K562 (cell line): ENCODE measurements around the gene TTLL11. TPM values are rescaled to one million over a fixed set of nuclear protein-coding genes. Genes with fewer than 3 reads are reported as not detected.

Experiments used
- ATF1 ChIP-seq, 2 experiments: fragments of 450-650 bp in 1 of 2; IDR thresholded peaks; 2 replicates each; pipeline ENCODE4 v1.6.1; 2016; ENCODE audit warnings: missing compliant biosample characterization in 1 of 2, missing genetic modification characterization in 1 of 2
- BHLHE40 ChIP-seq: IDR thresholded peaks from 2 replicates; pipeline ENCODE4 v1.6.1; 2011; ENCODE audit warnings: low read length, improper control_type of control experiment
- JUN ChIP-seq, 2 experiments: sonication (generic) in 1 of 2; formaldehyde crosslinking in 1 of 2; IDR thresholded peaks; 2 replicates each; pipeline versions ENCODE4 v1.6.1 to v1.8.0; 2012 to 2022; ENCODE audit warnings: borderline replicate concordance in 2 of 2, mild to moderate bottlenecking in 2 of 2, improper control_type of control experiment in 1 of 2, low read depth in 1 of 2, low read length in 1 of 2, missing genetic modification reagents in 1 of 2
- NFXL1 ChIP-seq: fragments of 450-650 bp; formaldehyde crosslinking; IDR thresholded peaks from 2 replicates; pipeline ENCODE4 v1.4.0; 2021; ENCODE audit warnings: mild to moderate bottlenecking
- RCOR1 ChIP-seq, 2 experiments: IDR thresholded peaks; 2 replicates each; pipeline ENCODE4 v1.6.1; 2012; ENCODE audit warnings: low read depth in 2 of 2, low read length in 2 of 2, borderline replicate concordance in 1 of 2, improper control_type of control experiment in 1 of 2
- YBX1 ChIP-seq: fragments of 450-650 bp; IDR thresholded peaks from 2 replicates; pipeline ENCODE4 v1.7.1; 2016; ENCODE audit warnings: mild to moderate bottlenecking
- polyA plus RNA-seq, 8 experiments: library from polyadenylated mRNA; depleted of rRNA in 4 of 8; stranded (reverse) in 5 of 8; unstranded in 3 of 8; fragments of >200 nt; fragmentation: Nextera tagmentation in 2 of 8; fragmentation: Illumina TruSeq in 1 of 8; extraction: Ambion mirVana in 2 of 8; extraction: Trizol in 1 of 8; gene quantifications; 2 replicates each; pipeline versions ENCODE4 v1.2.1 to v1.2.3, GENCODE V29; 2011 to 2014; ENCODE audit warnings: inconsistent platforms in 1 of 8, missing spikeins in 1 of 8
- total RNA-seq, 7 experiments: library from RNA; depleted of rRNA in 6 of 7; stranded (reverse); fragments of >200 nt in 6 of 7; fragmentation: Illumina TruSeq in 2 of 7; extraction: Trizol in 2 of 7; gene quantifications; 2 replicates each; pipeline versions ENCODE4 v1.2.1 to v1.2.3, GENCODE V29; 2011 to 2021; ENCODE audit warnings: low replicate concordance in 1 of 7
- TF ChIP-seq, protein P1 (sequence below), 2 experiments: fragments of 450-650 bp; formaldehyde crosslinking in 1 of 2; IDR thresholded peaks; 2 replicates each; pipeline versions ENCODE4 v1.4.0 to v1.6.1; 2014 to 2020; ENCODE audit warnings: mild to moderate bottlenecking in 2 of 2, borderline replicate concordance in 1 of 2, low read depth in 1 of 2
- TF ChIP-seq, protein P2 (sequence below): sonication (generic); formaldehyde crosslinking; IDR thresholded peaks from 2 replicates; pipeline ENCODE4 v1.8.0; 2022; ENCODE audit warnings: missing genetic modification reagents, mild to moderate bottlenecking, moderate library complexity, borderline replicate concordance
- TF ChIP-seq, protein P3 (sequence below), 2 experiments: fragments of 150-350 bp in 1 of 2; IDR thresholded peaks; 2 replicates each; pipeline ENCODE4 v1.6.1; 2012 to 2016; ENCODE audit warnings: low read depth in 2 of 2, low read length in 2 of 2, mild to moderate bottlenecking in 1 of 2, moderate library complexity in 1 of 2

TTLL11 gene
- total and polyA plus RNA-seq, 9 of the 15 experiments (the other 6 are each of a cell fraction or from before 2014, with no cell fraction given), result 0.83 to 4.4 (median 2.7) TPM

DNA sequence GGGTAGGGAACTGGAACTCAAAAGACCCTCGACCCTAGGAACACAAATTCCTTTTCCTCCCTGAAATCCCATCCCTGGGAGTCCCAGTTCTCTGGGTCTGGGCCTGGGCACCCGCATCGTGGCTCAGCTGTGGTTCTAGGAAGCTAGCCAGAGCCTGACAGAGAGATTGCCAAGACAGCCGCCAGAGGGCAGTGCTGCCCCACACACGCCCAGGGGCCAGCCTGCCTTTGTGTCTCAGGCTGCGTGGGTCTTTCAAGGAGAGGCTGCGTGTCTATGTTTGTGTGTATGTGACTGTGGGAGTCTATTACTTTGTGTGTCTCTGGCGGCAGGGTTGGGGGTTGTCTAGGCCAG is 32.0 kb upstream of the TTLL11 start (continued):
- TF ChIP-seq RCOR1 (IDR thresholded peaks at IDR 0.05; ENCODE audit: borderline replicate concordance in 1 of 2, low read depth in 2 of 2, low read length in 2 of 2) (peak in 1 of 2 experiments; percentile 16; a peak in 1 of 4 replicates), BHLHE40 (peak; percentile 21; the same call in 1 of the 2 replicates), ATF1 (CRISPR knock-in tag; IDR thresholded peaks at IDR 0.05) (no peak), ATF1 (tag; IDR thresholded peaks at IDR 0.05) (peak; percentile 30; the same call in 1 of the 2 replicates), NFXL1 (CRISPR knock-in tag) (no peak), YBX1 (no peak), JUN (IDR thresholded peaks at IDR 0.05; ENCODE audit: borderline replicate concordance, low read depth, low read length) (0 out of 2 replicates have a peak, but pooled peaks have one; percentile 15), JUN (CRISPR knock-in tag; IDR thresholded peaks at IDR 0.05; ENCODE audit: borderline replicate concordance) (no peak)
- TF ChIP-seq, protein P1, sequence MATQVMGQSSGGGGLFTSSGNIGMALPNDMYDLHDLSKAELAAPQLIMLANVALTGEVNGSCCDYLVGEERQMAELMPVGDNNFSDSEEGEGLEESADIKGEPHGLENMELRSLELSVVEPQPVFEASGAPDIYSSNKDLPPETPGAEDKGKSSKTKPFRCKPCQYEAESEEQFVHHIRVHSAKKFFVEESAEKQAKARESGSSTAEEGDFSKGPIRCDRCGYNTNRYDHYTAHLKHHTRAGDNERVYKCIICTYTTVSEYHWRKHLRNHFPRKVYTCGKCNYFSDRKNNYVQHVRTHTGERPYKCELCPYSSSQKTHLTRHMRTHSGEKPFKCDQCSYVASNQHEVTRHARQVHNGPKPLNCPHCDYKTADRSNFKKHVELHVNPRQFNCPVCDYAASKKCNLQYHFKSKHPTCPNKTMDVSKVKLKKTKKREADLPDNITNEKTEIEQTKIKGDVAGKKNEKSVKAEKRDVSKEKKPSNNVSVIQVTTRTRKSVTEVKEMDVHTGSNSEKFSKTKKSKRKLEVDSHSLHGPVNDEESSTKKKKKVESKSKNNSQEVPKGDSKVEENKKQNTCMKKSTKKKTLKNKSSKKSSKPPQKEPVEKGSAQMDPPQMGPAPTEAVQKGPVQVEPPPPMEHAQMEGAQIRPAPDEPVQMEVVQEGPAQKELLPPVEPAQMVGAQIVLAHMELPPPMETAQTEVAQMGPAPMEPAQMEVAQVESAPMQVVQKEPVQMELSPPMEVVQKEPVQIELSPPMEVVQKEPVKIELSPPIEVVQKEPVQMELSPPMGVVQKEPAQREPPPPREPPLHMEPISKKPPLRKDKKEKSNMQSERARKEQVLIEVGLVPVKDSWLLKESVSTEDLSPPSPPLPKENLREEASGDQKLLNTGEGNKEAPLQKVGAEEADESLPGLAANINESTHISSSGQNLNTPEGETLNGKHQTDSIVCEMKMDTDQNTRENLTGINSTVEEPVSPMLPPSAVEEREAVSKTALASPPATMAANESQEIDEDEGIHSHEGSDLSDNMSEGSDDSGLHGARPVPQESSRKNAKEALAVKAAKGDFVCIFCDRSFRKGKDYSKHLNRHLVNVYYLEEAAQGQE (IDR thresholded peaks at IDR 0.05; ENCODE audit: borderline replicate concordance), result peak; percentile 94
- TF ChIP-seq, protein P1 (CRISPR knock-in tag; IDR thresholded peaks at IDR 0.05; ENCODE audit: low read depth), result no peak
- TF ChIP-seq, protein P2, sequence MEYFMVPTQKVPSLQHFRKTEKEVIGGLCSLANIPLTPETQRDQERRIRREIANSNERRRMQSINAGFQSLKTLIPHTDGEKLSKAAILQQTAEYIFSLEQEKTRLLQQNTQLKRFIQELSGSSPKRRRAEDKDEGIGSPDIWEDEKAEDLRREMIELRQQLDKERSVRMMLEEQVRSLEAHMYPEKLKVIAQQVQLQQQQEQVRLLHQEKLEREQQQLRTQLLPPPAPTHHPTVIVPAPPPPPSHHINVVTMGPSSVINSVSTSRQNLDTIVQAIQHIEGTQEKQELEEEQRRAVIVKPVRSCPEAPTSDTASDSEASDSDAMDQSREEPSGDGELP, result peak; percentile 85
- TF ChIP-seq, protein P3, sequence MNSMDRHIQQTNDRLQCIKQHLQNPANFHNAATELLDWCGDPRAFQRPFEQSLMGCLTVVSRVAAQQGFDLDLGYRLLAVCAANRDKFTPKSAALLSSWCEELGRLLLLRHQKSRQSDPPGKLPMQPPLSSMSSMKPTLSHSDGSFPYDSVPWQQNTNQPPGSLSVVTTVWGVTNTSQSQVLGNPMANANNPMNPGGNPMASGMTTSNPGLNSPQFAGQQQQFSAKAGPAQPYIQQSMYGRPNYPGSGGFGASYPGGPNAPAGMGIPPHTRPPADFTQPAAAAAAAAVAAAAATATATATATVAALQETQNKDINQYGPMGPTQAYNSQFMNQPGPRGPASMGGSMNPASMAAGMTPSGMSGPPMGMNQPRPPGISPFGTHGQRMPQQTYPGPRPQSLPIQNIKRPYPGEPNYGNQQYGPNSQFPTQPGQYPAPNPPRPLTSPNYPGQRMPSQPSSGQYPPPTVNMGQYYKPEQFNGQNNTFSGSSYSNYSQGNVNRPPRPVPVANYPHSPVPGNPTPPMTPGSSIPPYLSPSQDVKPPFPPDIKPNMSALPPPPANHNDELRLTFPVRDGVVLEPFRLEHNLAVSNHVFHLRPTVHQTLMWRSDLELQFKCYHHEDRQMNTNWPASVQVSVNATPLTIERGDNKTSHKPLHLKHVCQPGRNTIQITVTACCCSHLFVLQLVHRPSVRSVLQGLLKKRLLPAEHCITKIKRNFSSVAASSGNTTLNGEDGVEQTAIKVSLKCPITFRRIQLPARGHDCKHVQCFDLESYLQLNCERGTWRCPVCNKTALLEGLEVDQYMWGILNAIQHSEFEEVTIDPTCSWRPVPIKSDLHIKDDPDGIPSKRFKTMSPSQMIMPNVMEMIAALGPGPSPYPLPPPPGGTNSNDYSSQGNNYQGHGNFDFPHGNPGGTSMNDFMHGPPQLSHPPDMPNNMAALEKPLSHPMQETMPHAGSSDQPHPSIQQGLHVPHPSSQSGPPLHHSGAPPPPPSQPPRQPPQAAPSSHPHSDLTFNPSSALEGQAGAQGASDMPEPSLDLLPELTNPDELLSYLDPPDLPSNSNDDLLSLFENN (IDR thresholded peaks at IDR 0.05; ENCODE audit: low read depth in 2 of 2, low read length in 2 of 2), result peak in 1 of 2 experiments; percentile 50; a peak in 1 of 4 replicates
